HTERT RPE-1 (cell line): ENCODE results near the gene CDCA7.
"Not testable (repeated sequence)": the region's sequence is repeated elsewhere in the genome, so short reads cannot be mapped to it uniquely, and the experiment has no call there.

Source experiments
- in situ Hi-C: fragments of 300-500 bp; cut with MboI; formaldehyde crosslinking; loops from 4 replicates; pipeline ENCODE4 v1.14.3; 2020; ENCODE audit warnings: low sequenced_read_pairs

The CDCA7 gene

DNA sequence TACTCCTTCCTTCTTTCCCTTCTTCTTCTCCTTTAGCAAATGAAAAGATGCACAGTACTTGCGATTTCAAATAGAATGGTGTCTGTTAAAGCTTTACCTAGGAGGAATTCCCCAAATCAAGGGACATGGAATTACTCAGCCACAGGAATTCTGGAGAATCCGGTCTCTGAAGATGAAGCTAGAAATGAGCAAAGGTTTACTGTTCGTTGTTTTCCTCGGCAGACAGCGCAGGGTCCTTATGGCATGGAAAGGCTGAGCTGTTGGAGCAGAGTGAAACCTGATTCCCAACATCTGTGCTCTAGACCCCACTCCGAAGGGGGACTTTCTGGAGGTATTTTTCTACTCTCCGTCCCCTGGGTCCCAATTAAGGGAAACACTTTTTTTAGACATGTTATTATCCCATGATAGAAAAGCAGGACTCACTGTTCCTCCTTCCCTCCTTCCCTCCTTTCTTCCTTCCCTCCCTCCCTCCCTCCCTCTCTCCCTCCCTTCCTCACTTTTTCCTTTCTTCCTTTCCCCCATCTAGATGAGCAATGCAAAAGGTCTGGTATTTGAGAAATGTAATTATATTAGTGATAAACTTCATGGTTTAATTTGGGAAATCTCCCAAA is 47.1 kb downstream of the CDCA7 start:
- in situ Hi-C loops: no loop called here

DNA sequence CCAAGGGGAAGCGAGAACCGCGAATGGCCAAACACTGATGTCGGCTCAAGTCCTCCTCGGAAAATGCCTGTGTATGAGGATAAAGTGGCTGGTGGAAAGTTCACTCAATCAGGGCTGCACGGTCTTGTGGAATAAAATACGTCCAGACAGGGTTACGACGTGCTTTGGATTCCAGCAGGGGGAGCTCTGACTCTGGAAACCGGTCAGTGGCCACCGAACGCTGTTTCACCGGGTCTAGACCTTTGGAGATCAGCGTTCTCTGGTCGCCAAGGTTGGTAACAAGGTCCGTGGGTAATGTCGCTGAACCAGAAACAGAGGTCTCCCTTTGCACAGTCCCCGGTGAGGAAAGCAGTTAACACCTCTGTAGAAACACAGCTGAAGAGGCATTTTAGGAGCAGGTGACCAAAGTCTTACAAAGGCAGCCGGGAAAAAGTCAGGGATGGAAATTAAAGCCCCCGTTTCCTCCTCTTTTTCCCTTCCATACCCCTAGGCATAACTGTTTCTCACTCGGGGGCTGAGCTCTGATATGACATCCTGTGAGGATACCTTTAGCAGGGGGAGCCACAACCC is 47.8 kb downstream of the CDCA7 start:
- in situ Hi-C loops: no loop called here

- in situ Hi-C loops: no loop called here
These were observed 50.4 kb downstream of the CDCA7 start for GRCh38 chr2:173404841-173405750.

- in situ Hi-C loops: no loop called here
These were observed 52.5 kb downstream of the CDCA7 start for GRCh38 chr2:173407176-173407575.

DNA sequence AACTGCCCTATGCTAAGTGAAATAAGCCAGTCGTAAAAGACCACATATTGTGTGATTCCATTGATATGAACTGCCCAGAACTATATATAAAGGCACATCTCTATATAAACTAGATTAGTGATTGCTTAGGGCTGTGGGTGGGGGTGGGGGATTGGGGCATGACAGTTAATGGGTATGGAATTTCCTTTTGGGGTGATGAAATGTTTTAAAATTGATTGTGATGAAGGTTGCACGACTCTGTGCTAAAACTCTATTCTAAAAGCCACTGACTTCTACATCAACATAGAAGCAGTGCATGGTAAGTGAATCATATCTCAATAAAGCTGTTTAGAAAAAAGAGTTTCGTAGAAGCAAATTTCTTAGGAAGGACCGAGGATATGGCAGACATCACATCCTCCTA is 53.0 kb downstream of the CDCA7 start:
- in situ Hi-C loops: no loop called here

DNA sequence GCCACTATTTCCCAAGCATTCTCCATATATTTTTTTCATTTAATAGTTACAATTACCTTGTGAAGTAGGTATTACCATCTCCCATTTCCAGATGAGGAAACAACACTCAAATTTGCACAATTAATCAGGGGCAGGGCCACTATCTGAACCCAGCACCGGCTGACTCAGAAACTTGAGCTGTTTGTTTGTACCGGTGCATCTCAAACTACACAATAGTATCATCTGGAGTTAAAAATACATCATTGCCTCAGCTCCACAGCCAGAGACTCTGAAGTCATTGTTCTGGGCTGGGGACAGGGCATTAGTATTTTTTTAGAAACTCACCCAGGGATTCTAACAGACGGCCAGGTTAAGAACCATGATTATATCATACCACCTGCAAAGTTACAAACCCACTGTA is 55.9 kb downstream of the CDCA7 start:
- in situ Hi-C loops: no loop called here

- in situ Hi-C loops: no loop called here
These were observed 58.0 kb downstream of the CDCA7 start for GRCh38 chr2:173412628-173413027.

DNA sequence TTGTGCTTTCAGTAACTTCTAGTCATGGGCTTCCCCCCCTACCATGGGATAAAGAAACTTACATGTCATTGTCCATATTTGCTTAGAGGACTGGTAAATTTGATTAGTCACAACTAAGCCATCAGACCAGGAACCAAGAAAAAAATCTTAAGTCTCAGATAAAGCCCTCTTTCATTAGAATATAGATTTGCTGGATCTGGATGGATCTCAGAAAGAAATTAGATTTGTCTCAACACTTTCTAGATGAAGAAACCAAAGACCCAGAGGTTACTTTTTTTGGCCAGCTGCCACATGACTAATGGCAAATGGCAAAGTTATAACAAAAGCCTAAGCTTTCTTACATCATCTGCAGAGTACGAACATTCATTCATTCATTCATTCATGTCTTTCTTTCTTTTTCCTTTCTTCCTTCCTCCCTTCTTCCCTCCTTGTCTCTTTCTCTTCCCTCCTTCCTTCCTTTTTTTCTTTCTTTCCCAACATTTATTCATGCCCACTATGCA is 60.2 kb downstream of the CDCA7 start:
- in situ Hi-C loops: no loop called here

DNA sequence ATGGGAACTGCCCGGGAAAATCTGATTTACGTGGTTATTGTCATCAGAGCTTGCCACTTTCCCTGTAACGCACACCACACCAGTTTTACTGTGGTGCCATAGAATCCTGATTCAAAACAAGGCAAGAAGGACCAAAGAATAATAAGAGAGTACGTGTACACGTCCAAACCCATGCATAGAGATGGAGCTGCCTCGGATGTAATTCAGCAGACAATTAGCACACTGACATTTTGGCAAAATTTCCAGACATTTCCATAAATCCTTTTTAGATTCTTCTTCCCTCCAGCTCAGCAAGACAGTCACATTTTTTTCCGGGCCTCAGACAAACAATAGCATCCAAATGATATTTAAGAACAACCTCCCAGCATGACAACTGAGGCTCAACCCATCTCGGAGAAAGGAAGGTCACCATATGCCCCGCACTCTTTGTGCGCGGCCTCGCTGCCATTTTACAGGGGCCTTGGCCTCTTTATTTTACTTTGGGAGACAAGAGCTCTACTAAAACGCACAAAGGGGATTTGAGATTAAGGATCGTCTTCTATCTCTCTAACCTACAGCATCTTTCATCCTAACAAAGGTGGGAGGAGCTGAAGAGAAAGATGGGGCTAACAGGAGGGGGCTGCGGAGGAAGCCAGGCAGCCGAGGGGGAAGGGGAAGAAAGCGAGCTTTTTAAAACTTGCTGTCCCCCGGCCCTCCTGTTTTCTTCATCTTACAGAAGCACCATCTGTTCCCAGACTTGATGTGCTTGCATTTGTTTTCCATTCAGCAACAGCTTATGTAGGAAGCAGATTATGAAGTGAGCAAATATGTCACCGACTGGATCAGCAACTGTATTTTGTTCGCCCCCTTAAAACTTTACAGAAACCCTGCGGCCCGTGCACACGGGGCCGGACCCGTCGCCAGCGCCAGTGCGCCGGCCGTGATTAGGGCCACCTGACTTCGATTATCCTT is 61.0 kb downstream of the CDCA7 start:
- in situ Hi-C loops: no loop called here

- in situ Hi-C loops: not testable (repeated sequence)
These were observed 61.9 kb downstream of the CDCA7 start for GRCh38 chr2:173416415-173417152.

GRCh38 chr2:173417341-173417740 is 62.7 kb downstream of the CDCA7 start:
- in situ Hi-C loops: no loop called here

- in situ Hi-C loops: no loop called here
These were observed 63.1 kb downstream of the CDCA7 start for GRCh38 chr2:173417802-173418201.
